HEK293 (cell line): ENCODE results near the gene NOP56.

ENCODE experiments used
- CTCF ChIA-PET: fragments of 350-600 bp; formaldehyde crosslinking; extraction: SDS; loops from one replicate; lab custom pipeline; 2021; ENCODE audit warnings: antibody characterized with exemption; lab: Yijun Ruan, JAX
- POLR2A ChIA-PET: fragments of 300-600 bp; formaldehyde crosslinking; extraction: SDS; loops from one replicate; lab custom pipeline; 2020; ENCODE audit warnings: antibody characterized with exemption, inconsistent platforms; lab: Yijun Ruan, JAX
- H3K27ac ChIP-seq: fragments of 200-500 bp; sonication (Bioruptor generic); 2 replicates; pipeline ENCODE4 v1.5.1; 2014; ENCODE audit warnings: low read depth, low read length, control low read depth, inconsistent platforms; ENCODE audit errors: extremely low read depth
- H3K36me3 ChIP-seq, 2 experiments: fragments of 200-500 bp in 1 of 2; sonication (Bioruptor generic) in 1 of 2; 1 replicate in 1 of 2; 2 replicates in 1 of 2; pipeline ENCODE4 v1.5.1; 2014 to 2017; ENCODE audit warnings: inconsistent platforms in 2 of 2, low read length in 2 of 2; ENCODE audit not compliant: control insufficient read depth in 2 of 2, insufficient read depth in 1 of 2
- H3K4me1 ChIP-seq: fragments of 200-500 bp; sonication (Bioruptor generic); 2 replicates; pipeline ENCODE4 v1.5.1; 2014; ENCODE audit warnings: mild to moderate bottlenecking, low read length, inconsistent platforms; ENCODE audit not compliant: control insufficient read depth, insufficient read depth
- H3K4me3 ChIP-seq: 2 replicates; pipeline ENCODE4 v1.5.1; 2011; ENCODE audit warnings: low read depth, mild to moderate bottlenecking, control low read depth, low read length, moderate library complexity
- H3K9me3 ChIP-seq: fragments of 200-500 bp; sonication (Bioruptor generic); 2 replicates; pipeline ENCODE4 v1.5.1; 2014; ENCODE audit warnings: low read depth, low read length, inconsistent platforms; ENCODE audit not compliant: control insufficient read depth, insufficient read depth
- BCL6B ChIP-seq: fragments of 450-650 bp; formaldehyde crosslinking; IDR thresholded peaks from 2 replicates; pipeline ENCODE4 v1.5.1; 2017; ENCODE audit warnings: missing biosample characterization, missing genetic modification characterization
- KLF1 ChIP-seq: fragments of 450-650 bp; formaldehyde crosslinking; IDR thresholded peaks from 2 replicates; pipeline ENCODE4 v1.5.1; 2016; ENCODE audit warnings: missing biosample characterization, missing genetic modification characterization
- PRDM1 ChIP-seq: fragments of 450-650 bp; formaldehyde crosslinking; IDR thresholded peaks from 2 replicates; pipeline ENCODE4; 2016; ENCODE audit warnings: missing biosample characterization, missing genetic modification characterization
- PRDM2 ChIP-seq: fragments of 450-650 bp; formaldehyde crosslinking; IDR thresholded peaks from 2 replicates; pipeline ENCODE4 v1.5.1; 2016; ENCODE audit warnings: missing biosample characterization, missing genetic modification characterization, borderline replicate concordance
- RBAK ChIP-seq: fragments of 450-650 bp; formaldehyde crosslinking; IDR thresholded peaks from 2 replicates; pipeline ENCODE4 v1.5.1; 2016; ENCODE audit warnings: missing biosample characterization, missing genetic modification characterization
- SP3 ChIP-seq: fragments of 450-650 bp; formaldehyde crosslinking; IDR thresholded peaks from 2 replicates; pipeline ENCODE4 v1.5.1; 2016; ENCODE audit warnings: missing biosample characterization, missing genetic modification characterization
- YY1 ChIP-seq: fragments of 450-650 bp; formaldehyde crosslinking; IDR thresholded peaks from 2 replicates; pipeline ENCODE4 v1.5.1; 2018; ENCODE audit warnings: missing biosample characterization, missing genetic modification characterization
- ZBTB1 ChIP-seq: fragments of 450-650 bp; formaldehyde crosslinking; IDR thresholded peaks from 2 replicates; pipeline ENCODE4 v1.5.1; 2016; ENCODE audit warnings: missing biosample characterization, missing genetic modification characterization
- ZNF23 ChIP-seq: fragments of 450-650 bp; formaldehyde crosslinking; IDR thresholded peaks from 2 replicates; pipeline ENCODE4 v1.5.1; 2016; ENCODE audit warnings: missing biosample characterization, missing genetic modification characterization, borderline replicate concordance
- ZNF239 ChIP-seq: fragments of 450-650 bp; formaldehyde crosslinking; IDR thresholded peaks from 2 replicates; pipeline ENCODE4 v1.5.1; 2016; ENCODE audit warnings: missing biosample characterization, missing genetic modification characterization
- ZNF350 ChIP-seq: fragments of 450-650 bp; formaldehyde crosslinking; IDR thresholded peaks from 2 replicates; pipeline ENCODE4 v1.5.0; 2017; ENCODE audit warnings: missing biosample characterization, mild to moderate bottlenecking, missing genetic modification characterization
- ZNF354C ChIP-seq: fragments of 450-650 bp; formaldehyde crosslinking; IDR thresholded peaks from 2 replicates; pipeline ENCODE4 v1.5.1; 2016; ENCODE audit warnings: missing biosample characterization, missing genetic modification characterization, low read depth, borderline replicate concordance
- ZNF366 ChIP-seq: fragments of 450-650 bp; formaldehyde crosslinking; conservative IDR thresholded peaks from 2 replicates; pipeline ENCODE4 v1.5.1; 2016; ENCODE audit warnings: missing biosample characterization, missing genetic modification characterization
- ZNF529 ChIP-seq: fragments of 450-650 bp; formaldehyde crosslinking; IDR thresholded peaks from 2 replicates; pipeline ENCODE4 v1.5.1; 2017; ENCODE audit warnings: missing genetic modification characterization, missing biosample characterization; ENCODE audit not compliant: insufficient replicate concordance
- ZNF530 ChIP-seq: fragments of 450-650 bp; formaldehyde crosslinking; IDR thresholded peaks from 2 replicates; pipeline ENCODE4 v1.5.1; 2016; ENCODE audit warnings: low read depth, missing biosample characterization, missing genetic modification characterization
- ZNF555 ChIP-seq: fragments of 450-650 bp; formaldehyde crosslinking; conservative IDR thresholded peaks from 2 replicates; pipeline ENCODE4 v1.5.1; 2017; ENCODE audit warnings: missing biosample characterization, mild to moderate bottlenecking, missing genetic modification characterization, inconsistent platforms
- ZNF664 ChIP-seq: fragments of 450-650 bp; formaldehyde crosslinking; IDR thresholded peaks from 2 replicates; pipeline ENCODE4 v1.5.1; 2016; ENCODE audit warnings: missing biosample characterization, missing genetic modification characterization
- ZNF707 ChIP-seq: fragments of 450-650 bp; formaldehyde crosslinking; IDR thresholded peaks from 2 replicates; pipeline ENCODE4 v1.5.1; 2016; ENCODE audit warnings: missing biosample characterization, missing genetic modification characterization
- ZSCAN16 ChIP-seq: fragments of 450-650 bp; formaldehyde crosslinking; IDR thresholded peaks from 2 replicates; pipeline ENCODE4 v1.5.1; 2016; ENCODE audit warnings: missing biosample characterization, missing genetic modification characterization
- TF ChIP-seq, protein P1 (sequence below): fragments of 450-650 bp; formaldehyde crosslinking; IDR thresholded peaks from 2 replicates; pipeline ENCODE4 v1.5.1; 2017; ENCODE audit warnings: missing biosample characterization, missing genetic modification characterization

Gene NOP56

DNA sequence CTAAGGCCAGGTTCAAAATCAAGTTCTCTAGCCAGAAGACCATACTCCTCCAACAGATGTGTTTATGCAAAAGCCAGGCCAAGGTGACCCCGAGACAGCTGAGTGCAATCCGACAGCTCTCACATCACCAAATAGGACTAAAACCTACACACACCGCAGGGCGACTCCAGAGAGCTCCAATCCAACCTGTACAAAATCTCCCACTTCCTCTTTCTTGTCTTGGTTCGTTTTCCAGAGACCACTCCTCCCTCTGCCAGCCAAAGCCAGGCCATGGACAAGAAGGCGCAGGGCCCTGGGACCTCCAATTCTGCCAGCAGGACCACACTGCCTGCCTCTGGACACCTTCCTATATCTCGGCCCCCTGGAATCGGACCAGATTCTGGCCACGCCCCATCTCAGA is 11.5 kb upstream of the NOP56 start:
- no peaks in the 10 kb centered on the region for H3K4me1 ChIP-seq
- no peak for TF ChIP-seq BCL6B (tag by site-specific recombination)
- no peak for TF ChIP-seq SP3 (tag by site-specific recombination)
- TF ChIP-seq ZNF350 = no peak
- no peak for TF ChIP-seq ZNF529 (tag by site-specific recombination)
- no peak for TF ChIP-seq KLF1
- no peak for TF ChIP-seq ZNF530 (tag by site-specific recombination)
- TF ChIP-seq ZBTB1 = no peak
- no peak for TF ChIP-seq ZNF664
- TF ChIP-seq ZNF354C (tag by site-specific recombination) = no peak
- TF ChIP-seq ZNF366 (tag by site-specific recombination) = no peak
- no peak for TF ChIP-seq ZNF239 (tag by site-specific recombination)
- TF ChIP-seq, protein P1, sequence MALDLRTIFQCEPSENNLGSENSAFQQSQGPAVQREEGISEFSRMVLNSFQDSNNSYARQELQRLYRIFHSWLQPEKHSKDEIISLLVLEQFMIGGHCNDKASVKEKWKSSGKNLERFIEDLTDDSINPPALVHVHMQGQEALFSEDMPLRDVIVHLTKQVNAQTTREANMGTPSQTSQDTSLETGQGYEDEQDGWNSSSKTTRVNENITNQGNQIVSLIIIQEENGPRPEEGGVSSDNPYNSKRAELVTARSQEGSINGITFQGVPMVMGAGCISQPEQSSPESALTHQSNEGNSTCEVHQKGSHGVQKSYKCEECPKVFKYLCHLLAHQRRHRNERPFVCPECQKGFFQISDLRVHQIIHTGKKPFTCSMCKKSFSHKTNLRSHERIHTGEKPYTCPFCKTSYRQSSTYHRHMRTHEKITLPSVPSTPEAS = no peak
- TF ChIP-seq ZNF23 (tag by site-specific recombination) = no peak
- TF ChIP-seq PRDM1 = no peak
- TF ChIP-seq ZNF707 = no peak
- TF ChIP-seq PRDM2 (tag by site-specific recombination) = no peak
- TF ChIP-seq, all 188 proteins: peak for 0
- POLR2A ChIA-PET = interaction anchor here (0.5 to 1.0 kb wide), 2 partner anchors 11 to 24 kb away, joined by 4 read pairs; partner anchors contain the start of gene NOP56
- no peaks in the 10 kb centered on the region for H3K9me3 ChIP-seq
- H3K27ac ChIP-seq = no peak overlapping the region
- no peak overlapping the region for H3K4me3 ChIP-seq
- no peaks in the 10 kb centered on the region; a peak in 1 of 3 replicates for H3K36me3 ChIP-seq
- CTCF ChIA-PET = interaction anchor here (16.0 kb wide), 1 partner anchor 119 kb away, joined by 166 read pairs; no protein-coding TSS in a partner anchor

DNA sequence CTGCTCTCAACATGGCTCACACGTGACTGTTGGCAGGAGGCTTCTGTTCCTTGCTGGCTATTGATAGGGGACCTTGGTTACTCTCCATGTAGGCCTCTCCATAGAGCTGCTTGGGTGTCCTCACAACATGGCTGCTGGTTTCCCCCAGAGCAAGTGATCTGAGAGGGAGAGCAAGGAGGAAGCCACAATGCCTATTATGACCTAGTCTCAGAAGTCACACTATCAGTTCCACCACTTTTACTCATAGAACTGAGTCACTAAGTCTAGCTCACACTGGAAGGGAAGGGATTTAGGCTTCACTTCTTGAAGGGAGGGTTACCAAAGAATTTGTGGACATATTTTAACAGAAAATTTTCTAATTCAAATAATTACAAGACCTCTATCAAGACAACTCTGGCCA is 8.7 kb upstream of the NOP56 start:
- no peaks in the 10 kb centered on the region for H3K4me1 ChIP-seq
- no peak for TF ChIP-seq ZSCAN16 (tag by site-specific recombination)
- TF ChIP-seq ZNF350 = no peak
- TF ChIP-seq RBAK (tag by site-specific recombination) = no peak
- no peak for TF ChIP-seq YY1 (tag by site-specific recombination)
- TF ChIP-seq ZNF555 (tag by site-specific recombination) = no peak
- ChIA-PET POLR2A (interaction anchor here (1.4 kb wide), 3 partner anchors 8 to 119 kb away, joined by 3 read pairs; partner anchors contain the start of gene NOP56), CTCF (interaction anchor here (1.0 to 16.0 kb wide), 4 partner anchors 11 to 122 kb away, joined by 3 to 166 read pairs (median 5); no protein-coding TSS in a partner anchor)
- H3K4me3 ChIP-seq = no peak overlapping the region
- no peaks in the 10 kb centered on the region; a peak in 1 of 3 replicates for H3K36me3 ChIP-seq
- H3K9me3 ChIP-seq = no peaks in the 10 kb centered on the region
- H3K27ac ChIP-seq = no peak overlapping the region
